OCI-LY7 (cell line): ENCODE results near the gene KAZN. TPM values are rescaled to one million over a fixed set of nuclear protein-coding genes. Genes with fewer than 3 reads are reported as not detected.

Experiments
- BruUV-seq: library from RNA; stranded (reverse); fragments of 400-500 nt; replicated peaks from 2 replicates; lab custom pipeline; 2021; lab: Mats Ljungman, UMichigan
- CTCF ChIA-PET: fragments of 300-600 bp; sonication (Branson Sonifier 250); formaldehyde crosslinking; loops from one replicate; lab custom pipeline; 2022; ENCODE audit warnings: antibody characterized with exemption; ENCODE audit not compliant: unreplicated experiment; lab: Charles Lee
- POLR2A ChIA-PET: fragments of 300-600 bp; sonication (Branson Sonifier 250); formaldehyde crosslinking; loops from one replicate; lab custom pipeline; 2022; ENCODE audit warnings: antibody characterized with exemption; lab: Charles Lee
- DNase-seq: peaks from one replicate; pipeline ENCODE4 v3.0.0-alpha.2; 2015; ENCODE audit warnings: low spot score
- H2AFZ ChIP-seq: fragments of 200-600 bp; sonication (generic), shearing (Covaris generic); 2 replicates; pipeline ENCODE4 v1.6.1; 2014; ENCODE audit warnings: mild to moderate bottlenecking, antibody characterized with exemption, low read length, moderate library complexity
- H3K27ac ChIP-seq: fragments of 200-600 bp; sonication (generic); 2 replicates; pipeline ENCODE4 v1.5.1; 2014; ENCODE audit warnings: mixed run types, low read depth, mild to moderate bottlenecking, moderate library complexity, low read length, inconsistent platforms; ENCODE audit not compliant: poor library complexity, severe bottlenecking
- H3K36me3 ChIP-seq: fragments of 200-600 bp; sonication (generic); 2 replicates; pipeline ENCODE4 v1.6.1; 2014; ENCODE audit warnings: mild to moderate bottlenecking, antibody characterized with exemption, low read length, moderate library complexity, mixed read lengths; ENCODE audit not compliant: insufficient read depth
- H3K4me1 ChIP-seq: fragments of 200-600 bp; sonication (generic); 2 replicates; pipeline ENCODE4 v1.5.1; 2014; ENCODE audit warnings: mild to moderate bottlenecking, low read length; ENCODE audit not compliant: insufficient read depth, poor library complexity, severe bottlenecking
- H3K4me2 ChIP-seq: fragments of 200-600 bp; sonication (generic); 2 replicates; pipeline ENCODE4 v1.6.1; 2014; ENCODE audit warnings: mild to moderate bottlenecking, low read length
- H3K4me3 ChIP-seq: fragments of 200-600 bp; sonication (generic); 2 replicates; pipeline ENCODE4 v1.5.1; 2014; ENCODE audit warnings: mild to moderate bottlenecking, low read depth, low read length; ENCODE audit not compliant: poor library complexity, severe bottlenecking
- H3K79me2 ChIP-seq: fragments of 200-600 bp; sonication (generic); 2 replicates; pipeline ENCODE4 v1.6.1; 2016; ENCODE audit warnings: low read depth, mild to moderate bottlenecking, low read length, moderate library complexity, mixed read lengths; ENCODE audit not compliant: insufficient read depth
- H3K9me2 ChIP-seq: fragments of 200-600 bp; sonication (generic); 2 replicates; pipeline ENCODE4 v1.6.1; 2016; ENCODE audit warnings: mild to moderate bottlenecking, low read length, mixed read lengths; ENCODE audit not compliant: insufficient read depth
- H3K9me3 ChIP-seq: fragments of 200-600 bp; sonication (generic); 2 replicates; pipeline ENCODE4 v1.6.1; 2014; ENCODE audit warnings: mild to moderate bottlenecking, mixed run types, low read length, mixed read lengths
- H4K20me1 ChIP-seq: fragments of 200-600 bp; sonication (generic); 2 replicates; pipeline ENCODE4 v1.6.1; 2014; ENCODE audit warnings: mild to moderate bottlenecking, antibody characterized with exemption, low read length, moderate library complexity, mixed read lengths; ENCODE audit not compliant: insufficient read depth
- EZH2phosphoT487 ChIP-seq: fragments of 200-600 bp; sonication (generic); IDR thresholded peaks from 2 replicates; pipeline ENCODE4 v1.6.1; 2018; ENCODE audit warnings: low read depth, borderline replicate concordance, mild to moderate bottlenecking, mixed run types, antibody characterized with exemption, low read length, moderate library complexity, mixed read lengths
- intact Hi-C: fragments of 100-400 bp; cut with micrococcal nuclease; formaldehyde crosslinking; loops from one replicate; pipeline ENCODE4 v1.10.0; 2022; ENCODE audit not compliant: unreplicated experiment
- total RNA-seq, 2 experiments: library from RNA; depleted of rRNA in 1 of 2; stranded (reverse); fragments of >200 nt in 1 of 2; shearing (Covaris generic) in 1 of 2; gene quantifications; 2 replicates each; pipeline ENCODE4 v1.2.3, GENCODE V29; 2014 to 2022
- TF ChIP-seq, protein P1 (sequence below): fragments of 200-600 bp; sonication (generic); conservative IDR thresholded peaks from 2 replicates; pipeline ENCODE4 v1.5.1; 2014; ENCODE audit warnings: mild to moderate bottlenecking, antibody characterized with exemption, low read length, moderate library complexity, mixed read lengths

The KAZN gene
- total RNA-seq, 2 experiments from 2014 or later = 0.40 to 2.4 TPM

DNA sequence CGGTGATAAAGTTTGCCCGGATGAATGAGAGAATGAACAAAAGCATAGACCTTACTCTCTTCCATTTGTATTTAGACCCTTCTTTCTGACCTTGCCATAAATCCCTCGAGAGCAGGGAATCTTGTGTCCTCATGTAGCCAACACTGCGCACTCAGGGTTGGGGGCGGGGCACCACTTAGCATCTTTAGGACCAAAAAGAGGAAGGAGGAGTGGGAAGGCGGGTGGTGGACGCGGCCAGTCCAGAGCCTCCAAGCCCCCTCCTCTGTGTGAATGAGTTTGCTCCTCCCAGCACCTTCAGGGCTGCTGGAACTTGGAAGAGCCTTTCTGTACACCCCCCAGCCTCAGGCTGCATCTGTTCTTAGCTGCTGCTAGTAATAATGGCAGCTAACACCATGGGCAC, 413.2 kb downstream of the KAZN start:
- H3K27ac ChIP-seq = no peak overlapping the region
- no peak overlapping the region for H2AFZ ChIP-seq
- H3K9me2 ChIP-seq = no peaks in the 10 kb centered on the region
- ChIA-PET CTCF (no interaction called here), POLR2A (no interaction called here)
- TF ChIP-seq, protein P1, sequence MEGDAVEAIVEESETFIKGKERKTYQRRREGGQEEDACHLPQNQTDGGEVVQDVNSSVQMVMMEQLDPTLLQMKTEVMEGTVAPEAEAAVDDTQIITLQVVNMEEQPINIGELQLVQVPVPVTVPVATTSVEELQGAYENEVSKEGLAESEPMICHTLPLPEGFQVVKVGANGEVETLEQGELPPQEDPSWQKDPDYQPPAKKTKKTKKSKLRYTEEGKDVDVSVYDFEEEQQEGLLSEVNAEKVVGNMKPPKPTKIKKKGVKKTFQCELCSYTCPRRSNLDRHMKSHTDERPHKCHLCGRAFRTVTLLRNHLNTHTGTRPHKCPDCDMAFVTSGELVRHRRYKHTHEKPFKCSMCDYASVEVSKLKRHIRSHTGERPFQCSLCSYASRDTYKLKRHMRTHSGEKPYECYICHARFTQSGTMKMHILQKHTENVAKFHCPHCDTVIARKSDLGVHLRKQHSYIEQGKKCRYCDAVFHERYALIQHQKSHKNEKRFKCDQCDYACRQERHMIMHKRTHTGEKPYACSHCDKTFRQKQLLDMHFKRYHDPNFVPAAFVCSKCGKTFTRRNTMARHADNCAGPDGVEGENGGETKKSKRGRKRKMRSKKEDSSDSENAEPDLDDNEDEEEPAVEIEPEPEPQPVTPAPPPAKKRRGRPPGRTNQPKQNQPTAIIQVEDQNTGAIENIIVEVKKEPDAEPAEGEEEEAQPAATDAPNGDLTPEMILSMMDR = no peak
- TF ChIP-seq EZH2phosphoT487 = no peak
- no TSS peak for BruUV-seq
- H4K20me1 ChIP-seq = no peaks in the 10 kb centered on the region
- H3K4me2 ChIP-seq = no peak overlapping the region
- no peaks in the 10 kb centered on the region for H3K36me3 ChIP-seq
- intact Hi-C loops = no loop called here
- no peaks in the 10 kb centered on the region for H3K79me2 ChIP-seq
- H3K4me3 ChIP-seq = no peak overlapping the region
- no peaks in the 10 kb centered on the region for H3K9me3 ChIP-seq
- no peaks in the 10 kb centered on the region for H3K4me1 ChIP-seq
- no peak for DNase-seq

DNA sequence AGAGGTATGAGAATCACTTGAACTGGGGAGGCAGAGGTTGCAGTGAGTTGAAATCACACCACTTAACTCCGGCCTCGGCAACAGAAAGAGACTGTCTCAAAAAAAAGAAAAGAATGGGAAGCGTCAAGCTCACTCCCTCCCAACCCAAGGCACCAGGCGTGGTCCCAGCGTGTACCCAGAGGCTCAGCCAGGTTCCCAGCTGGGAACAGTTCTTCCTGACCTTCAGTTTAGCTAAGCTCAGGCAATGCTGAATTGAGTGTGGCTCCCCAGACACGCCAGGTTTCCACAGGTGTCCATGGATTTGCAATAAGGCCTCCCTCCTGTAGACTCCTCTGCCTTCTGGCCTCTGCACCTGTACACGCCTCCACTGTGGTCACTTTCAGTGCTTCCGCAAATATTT, 414.3 kb downstream of the KAZN start:
- Histone ChIP-seq H3K4me1 (no peaks in the 10 kb centered on the region), H3K9me2 (no peaks in the 10 kb centered on the region), H3K79me2 (no peaks in the 10 kb centered on the region), H3K4me2 (no peak overlapping the region), H2AFZ (no peak overlapping the region), H3K36me3 (no peaks in the 10 kb centered on the region), H4K20me1 (no peaks in the 10 kb centered on the region), H3K9me3 (no peaks in the 10 kb centered on the region), H3K4me3 (no peak overlapping the region), H3K27ac (no peak overlapping the region)
- TF ChIP-seq EZH2phosphoT487 = no peak
- TF ChIP-seq, protein P1 = no peak
- POLR2A ChIA-PET = no interaction called here
- CTCF ChIA-PET = no interaction called here
- BruUV-seq = no TSS peak
- intact Hi-C loops = no loop called here
- DNase-seq = no peak

DNA sequence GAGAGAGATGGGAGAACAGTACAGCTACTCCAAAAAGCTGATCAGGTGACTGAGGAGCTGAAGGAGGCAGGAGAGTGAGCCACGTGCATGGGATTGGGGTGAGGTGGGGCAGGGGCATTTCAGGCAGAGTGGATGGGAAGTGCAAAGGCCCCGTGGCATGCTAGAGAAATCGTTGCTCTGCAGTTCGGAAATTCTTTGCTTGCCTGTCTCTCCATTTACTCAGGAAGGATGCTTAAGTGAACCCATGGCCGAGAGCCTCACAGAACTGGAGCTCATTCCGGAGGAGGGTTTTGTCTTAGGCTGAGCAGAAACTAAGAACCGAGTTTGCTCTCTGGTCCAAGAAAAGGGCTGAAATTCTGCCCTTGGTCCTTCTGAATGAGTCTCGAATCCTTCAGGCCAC, 415.3 kb downstream of the KAZN start:
- Histone ChIP-seq H2AFZ (no peak overlapping the region), H3K4me1 (no peaks in the 10 kb centered on the region), H3K9me3 (no peaks in the 10 kb centered on the region), H4K20me1 (no peaks in the 10 kb centered on the region), H3K79me2 (no peaks in the 10 kb centered on the region), H3K36me3 (no peaks in the 10 kb centered on the region), H3K4me3 (no peak overlapping the region), H3K9me2 (no peaks in the 10 kb centered on the region), H3K4me2 (no peak overlapping the region), H3K27ac (no peak overlapping the region)
- intact Hi-C loops = no loop called here
- ChIA-PET POLR2A (interaction anchor here (0.5 kb wide), 1 partner anchor 20 kb away, joined by 3 read pairs; no protein-coding TSS in a partner anchor), CTCF (no interaction called here)
- no peak for TF ChIP-seq EZH2phosphoT487
- TF ChIP-seq, protein P1 = no peak
- DNase-seq = no peak
- no TSS peak for BruUV-seq
